EH (cell line): ENCODE measurements around the gene CHST9.
"Not testable (repeated sequence)": the region's sequence is repeated elsewhere in the genome, so short reads cannot be mapped to it uniquely, and the experiment has no call there.

ENCODE experiments used
- DNase-seq: peaks from one replicate; pipeline ENCODE4 v3.0.0-alpha.2; 2015; ENCODE audit warnings: low read depth

Gene CHST9

DNA sequence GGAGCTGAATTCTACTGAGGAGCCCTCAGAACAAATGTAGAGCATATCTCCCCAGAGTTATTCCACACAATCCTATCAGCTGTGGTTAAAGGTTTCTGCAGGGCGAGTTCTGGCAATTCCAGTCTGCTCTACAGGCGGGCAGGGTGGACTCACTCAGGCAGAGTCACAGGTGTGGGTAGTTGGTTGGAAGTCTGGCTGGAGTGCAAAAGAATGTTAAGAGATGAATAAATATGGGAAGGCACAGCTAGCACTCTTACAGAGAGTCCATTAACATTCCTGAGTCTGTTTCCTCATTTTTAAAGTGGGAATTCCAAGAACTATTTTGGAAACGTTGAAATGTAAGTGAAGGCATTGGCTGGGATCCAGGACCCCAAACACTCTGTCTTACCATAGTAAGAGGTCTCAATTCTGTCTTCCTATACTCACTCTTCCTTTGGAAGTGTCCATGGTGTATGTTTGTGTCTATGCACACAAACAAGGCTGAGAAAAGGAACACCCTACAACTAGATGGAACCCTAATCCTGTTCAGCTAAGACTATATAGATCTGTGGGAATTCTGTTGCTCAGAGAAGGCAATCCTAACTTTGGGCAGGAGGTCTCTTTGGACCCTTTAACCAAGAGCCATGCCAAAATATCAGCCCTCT, 256.3 kb downstream of the CHST9 start:
- DNase-seq = no peak

DNA sequence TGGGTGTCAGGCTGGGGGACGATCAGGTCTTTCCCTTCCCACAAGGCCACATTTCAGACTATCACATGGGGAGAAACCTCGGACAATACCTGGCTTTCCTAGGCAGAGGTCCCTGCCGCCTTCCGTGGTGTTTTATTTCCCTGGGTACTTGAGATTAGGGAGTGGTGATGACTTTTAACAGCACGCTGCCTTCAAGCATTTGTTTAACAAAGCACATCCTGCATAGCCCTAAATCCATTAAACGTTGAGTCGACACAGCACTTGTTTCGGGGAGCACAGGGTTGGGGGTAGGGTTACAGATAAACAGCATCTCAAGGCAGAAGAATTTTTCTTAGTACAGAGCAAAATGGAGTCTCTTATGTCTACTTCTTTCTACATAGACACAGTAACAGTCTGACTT, 257.3 kb downstream of the CHST9 start:
- not testable (repeated sequence) for DNase-seq

DNA sequence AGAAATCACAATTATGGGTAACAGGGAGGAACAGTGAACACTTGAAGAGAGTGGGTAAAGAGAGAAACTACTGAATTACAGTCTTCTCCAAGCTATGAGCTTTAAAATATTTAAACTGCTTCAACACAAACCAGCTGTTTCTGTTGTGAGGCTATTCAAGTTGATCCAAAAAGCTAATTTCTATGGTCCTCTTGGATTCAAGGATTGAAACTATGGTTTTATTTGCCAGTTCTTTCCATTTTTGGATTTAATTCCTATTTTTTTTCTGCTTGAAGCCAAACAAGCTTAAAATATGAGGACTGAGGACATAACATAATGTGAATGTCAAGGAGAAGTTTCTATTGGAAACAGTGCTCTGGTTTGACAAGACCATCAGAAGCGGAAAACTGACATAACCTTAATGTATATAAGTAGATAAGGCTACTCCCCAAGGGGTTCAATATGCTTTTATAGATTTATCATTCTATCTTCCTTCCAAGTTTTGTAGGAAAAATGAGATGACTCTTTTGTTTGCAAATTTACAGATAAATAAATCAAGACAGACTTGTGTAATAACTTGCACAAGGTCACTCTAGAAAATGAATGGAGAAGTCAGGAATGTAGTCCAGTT, 258.9 kb downstream of the CHST9 start:
- DNase-seq = no peak

DNA sequence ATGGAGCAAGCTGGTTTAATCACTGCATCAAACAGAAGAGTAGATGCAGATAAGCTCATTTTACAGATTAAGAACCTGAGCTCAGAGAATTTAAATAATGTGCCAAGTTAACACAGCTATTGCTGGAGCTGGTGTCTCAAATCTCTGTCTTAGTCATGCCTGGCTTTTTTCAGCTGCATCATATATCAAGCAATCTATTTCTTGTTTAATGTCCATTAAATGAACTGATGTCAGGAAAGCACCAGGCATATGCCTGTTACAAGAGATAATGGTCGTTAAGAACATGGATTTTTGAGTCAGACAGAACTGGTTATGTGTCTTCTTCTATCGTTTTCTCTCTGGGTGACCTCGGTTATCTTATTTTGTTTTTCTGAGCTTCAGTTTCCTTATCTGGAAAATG, 259.8 kb downstream of the CHST9 start:
- no peak for DNase-seq

DNA sequence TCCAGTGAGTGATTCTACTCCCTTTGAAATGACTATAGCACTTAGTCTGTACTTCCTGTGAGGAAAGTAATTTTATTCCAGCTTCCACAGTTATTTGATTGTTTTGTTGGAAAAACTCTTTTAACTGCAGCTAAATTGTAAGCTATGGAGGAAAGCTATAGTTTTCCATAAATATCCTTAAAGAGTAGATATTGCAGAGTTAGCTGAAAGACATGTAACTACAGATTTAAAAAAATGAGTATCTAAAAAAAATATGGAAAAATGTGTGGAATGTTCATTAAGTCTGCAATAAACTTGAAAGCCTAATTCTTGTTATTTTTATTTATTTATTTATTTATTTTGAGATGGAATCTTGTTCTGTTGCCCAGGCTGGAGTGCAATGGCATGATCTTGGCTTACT, 262.8 kb downstream of the CHST9 start:
- DNase-seq = no peak

DNA sequence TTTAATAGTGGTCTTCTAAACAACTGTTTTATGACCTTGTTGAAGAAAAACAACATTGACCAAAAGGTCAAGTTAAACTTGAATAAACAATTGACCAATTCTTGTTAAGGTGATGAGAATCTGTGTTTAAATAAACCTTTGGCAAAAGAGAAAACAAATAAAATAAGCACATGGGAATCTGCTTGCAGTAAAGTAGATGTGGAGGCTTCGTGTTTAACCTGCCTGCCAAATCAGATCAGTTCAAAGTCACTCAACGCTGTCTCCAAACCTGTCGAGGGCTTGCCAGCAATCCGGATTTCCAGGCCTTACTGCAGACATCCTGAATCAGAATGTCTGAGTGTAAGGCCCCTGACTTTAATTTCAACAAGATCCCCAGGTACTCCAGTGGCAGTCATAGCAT, 264.5 kb downstream of the CHST9 start:
- no peak for DNase-seq

DNA sequence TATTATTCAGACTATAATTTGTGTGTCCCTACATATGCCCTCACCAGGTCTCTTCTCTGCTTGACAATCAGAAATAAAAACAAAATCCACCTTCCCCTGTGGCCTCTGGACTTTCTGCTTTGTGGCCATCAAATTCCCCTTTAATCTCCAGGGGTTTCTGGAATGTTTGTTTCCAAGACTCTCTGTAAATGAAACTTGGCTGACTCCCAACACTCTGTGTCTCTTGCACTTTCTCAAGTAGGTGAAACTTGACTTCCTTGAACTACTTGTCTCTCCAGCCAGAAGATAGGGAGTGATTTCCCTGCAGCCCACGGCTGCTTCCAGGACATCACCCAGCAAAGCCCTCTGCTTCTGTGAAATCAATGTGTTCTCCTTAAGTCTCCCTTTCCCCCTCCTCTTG, 265.5 kb downstream of the CHST9 start:
- DNase-seq = no peak

DNA sequence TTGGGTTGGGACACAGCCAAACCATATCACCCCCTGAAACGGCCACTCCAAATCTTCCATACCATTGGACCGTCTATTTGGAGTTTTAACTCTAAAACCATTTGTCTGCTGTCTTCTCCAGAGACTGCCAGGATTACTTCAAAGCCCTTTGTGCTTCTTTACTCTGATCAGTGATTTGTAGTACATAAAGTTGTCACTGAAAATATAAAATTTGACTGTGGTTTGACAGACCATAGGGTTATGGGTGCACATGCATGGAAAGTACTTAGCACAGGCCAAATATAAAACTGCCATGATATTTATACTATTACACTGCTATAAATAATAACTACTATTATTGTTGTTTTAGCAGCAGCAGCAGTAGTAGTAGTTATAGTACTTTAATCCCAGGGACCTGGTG, 265.9 kb downstream of the CHST9 start:
- DNase-seq = no peak

DNA sequence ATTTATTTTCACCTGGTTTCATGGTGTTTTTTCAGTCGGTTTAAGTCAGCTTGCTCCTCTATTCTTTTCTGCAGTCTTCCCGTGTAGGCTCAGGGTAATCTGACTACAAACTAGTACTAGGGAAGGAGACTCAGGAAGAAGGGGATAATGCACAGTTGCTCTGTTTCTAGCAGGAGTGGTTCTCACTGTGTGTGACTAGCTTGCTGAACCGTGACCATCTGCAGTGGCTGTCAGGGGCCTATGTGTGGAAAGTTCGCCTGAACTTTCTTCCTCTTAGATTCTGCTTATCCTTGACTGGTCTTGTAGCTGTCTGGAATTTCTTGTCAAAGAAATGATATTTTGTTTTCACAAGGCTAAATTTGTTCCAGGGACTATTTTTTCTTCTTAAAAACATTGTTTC, 273.3 kb downstream of the CHST9 start:
- no peak for DNase-seq

DNA sequence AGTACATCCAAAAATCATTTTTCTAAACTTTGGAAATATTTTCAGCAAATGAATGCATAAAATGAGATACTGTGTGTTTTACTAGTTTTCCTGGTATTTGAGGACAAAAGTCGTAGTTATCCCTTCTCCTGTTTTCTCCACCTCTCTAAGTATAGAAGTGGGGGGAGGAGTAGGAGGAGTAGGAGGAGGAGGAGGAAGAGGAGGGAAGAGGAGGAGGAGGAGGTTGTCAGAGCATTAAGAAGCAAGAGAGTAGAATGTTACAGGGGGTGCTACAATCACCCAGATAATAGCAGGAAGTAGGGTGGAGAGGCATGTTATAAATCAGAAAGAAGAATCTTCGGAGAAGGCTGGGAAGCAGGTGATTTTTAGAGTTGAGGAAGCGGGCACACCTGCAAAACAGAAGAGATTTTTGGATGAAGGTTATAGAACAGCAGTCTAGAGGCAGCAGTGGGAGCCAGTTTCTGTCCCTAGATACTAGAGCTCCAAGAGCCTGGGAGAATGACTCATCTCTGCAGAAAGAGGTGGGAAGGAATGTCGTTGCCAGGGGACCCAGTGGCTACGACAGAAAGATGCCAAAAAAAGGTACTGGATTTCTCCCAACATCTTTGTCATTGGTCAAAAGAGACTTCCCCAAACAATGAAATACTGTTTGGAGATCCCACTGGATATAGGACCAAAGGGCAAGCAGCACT, 275.4 kb downstream of the CHST9 start:
- no peak for DNase-seq

DNA sequence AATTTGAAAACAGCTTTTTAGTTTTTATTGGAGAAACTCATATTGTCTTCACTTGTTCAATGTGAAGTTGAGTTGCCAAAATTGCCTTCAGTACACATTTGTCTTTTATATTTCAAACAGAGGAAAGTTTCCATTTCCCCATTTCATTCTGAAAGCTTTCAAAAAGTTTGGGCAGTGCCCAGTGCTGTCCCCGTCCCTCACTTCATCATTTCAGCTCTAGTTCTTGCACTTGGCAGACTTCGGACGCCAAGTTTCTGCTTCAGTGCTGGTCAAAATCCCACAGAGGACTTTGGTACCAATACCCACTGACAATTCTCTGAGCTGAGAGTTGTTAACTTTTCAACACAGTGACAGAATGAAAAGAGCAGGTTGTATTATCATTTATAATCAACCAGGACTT, 276.2 kb downstream of the CHST9 start:
- DNase-seq = no peak

DNA sequence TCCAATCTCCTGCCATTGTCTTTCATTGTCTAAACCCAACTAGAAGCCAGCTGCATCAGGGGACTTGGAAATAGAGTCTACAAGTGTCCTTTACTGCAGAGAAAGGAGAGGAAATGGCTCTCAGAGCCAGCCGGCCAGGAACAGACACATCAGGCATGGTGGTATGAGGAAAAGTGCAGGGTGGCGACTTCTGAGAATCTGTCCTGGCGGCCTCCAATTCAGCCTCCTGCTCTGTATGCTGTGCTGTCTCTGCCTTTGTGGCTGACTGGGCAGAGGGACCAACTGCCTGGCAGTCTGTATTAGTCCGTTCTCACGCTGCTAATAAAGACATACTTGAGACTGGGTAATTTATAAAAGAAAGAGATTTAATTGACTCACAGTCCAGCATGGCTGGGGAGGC, 282.8 kb downstream of the CHST9 start:
- no peak for DNase-seq

DNA sequence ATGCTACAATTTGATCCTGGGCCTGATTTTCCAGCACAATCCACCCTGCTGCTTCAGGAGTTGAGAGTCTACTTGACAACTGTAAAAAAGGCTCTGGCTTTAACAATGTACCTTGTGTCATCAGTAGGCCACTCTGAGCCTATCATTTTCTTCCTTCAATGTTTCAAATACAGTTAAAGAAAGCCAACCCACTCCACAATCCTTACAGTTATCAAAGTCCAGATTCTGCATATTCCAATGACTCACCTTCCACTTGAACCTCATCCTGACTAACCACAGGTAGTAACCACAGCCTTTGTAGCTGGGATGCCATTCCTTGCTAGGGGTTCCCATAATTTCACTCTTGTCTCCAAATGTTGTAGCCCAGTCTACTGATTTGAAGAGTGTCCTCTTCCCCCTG, 284.1 kb downstream of the CHST9 start:
- no peak for DNase-seq

DNA sequence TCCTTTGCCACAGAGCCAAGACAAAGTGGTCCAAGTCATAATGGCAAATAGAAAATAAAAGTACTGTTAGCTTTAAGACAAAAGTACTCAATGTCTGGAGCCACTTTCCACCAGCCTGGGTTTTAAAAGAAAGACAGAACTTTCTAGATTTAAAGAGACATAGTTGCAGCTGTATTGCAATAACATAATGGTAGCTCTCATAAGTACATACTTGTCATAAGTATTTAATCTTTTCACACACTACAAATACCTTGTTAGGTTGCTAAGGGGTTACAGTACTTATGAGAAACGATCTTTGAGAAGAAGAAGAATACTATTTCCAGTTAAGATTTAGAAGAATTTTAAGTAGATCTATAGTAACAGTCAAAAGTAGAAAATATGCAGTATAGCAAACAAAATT, 290.7 kb downstream of the CHST9 start:
- no peak for DNase-seq

DNA sequence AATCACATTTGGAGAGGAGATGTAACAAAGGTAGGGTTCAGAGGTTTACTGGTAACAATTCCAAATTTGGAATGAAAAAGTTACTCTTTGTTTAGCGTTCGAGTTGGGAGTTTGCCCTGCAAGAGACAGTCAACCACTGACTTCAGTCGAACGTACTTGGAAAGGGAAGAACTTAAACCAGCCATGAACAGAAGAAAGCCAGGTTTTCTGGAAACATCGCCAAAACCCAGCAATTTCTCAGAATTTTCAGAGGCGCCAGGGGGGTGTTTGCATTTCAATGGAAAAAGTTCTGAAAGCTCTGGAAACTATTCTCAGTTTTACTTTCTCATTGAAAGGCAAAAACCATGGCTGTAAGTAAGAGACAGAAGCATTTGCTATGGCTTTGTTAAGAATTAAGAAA, 291.1 kb downstream of the CHST9 start:
- DNase-seq = no peak

DNA sequence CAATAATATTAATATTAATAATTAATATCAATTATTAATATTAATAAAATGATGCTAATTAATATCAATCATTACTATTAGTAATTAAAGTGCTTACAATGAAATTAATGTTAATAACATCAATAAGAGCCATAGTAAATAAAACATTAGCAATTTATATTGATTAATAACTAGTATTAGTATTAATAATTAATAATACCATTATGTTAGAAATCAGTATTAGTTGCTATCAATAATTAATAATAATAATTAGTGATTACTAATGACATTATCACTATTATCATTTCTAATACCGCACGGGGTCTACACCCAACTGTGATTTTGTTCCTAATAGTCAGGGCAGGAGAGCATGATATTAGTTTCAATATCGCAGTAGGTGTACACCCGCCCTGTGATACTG, 296.8 kb downstream of the CHST9 start:
- DNase-seq = no peak

DNA sequence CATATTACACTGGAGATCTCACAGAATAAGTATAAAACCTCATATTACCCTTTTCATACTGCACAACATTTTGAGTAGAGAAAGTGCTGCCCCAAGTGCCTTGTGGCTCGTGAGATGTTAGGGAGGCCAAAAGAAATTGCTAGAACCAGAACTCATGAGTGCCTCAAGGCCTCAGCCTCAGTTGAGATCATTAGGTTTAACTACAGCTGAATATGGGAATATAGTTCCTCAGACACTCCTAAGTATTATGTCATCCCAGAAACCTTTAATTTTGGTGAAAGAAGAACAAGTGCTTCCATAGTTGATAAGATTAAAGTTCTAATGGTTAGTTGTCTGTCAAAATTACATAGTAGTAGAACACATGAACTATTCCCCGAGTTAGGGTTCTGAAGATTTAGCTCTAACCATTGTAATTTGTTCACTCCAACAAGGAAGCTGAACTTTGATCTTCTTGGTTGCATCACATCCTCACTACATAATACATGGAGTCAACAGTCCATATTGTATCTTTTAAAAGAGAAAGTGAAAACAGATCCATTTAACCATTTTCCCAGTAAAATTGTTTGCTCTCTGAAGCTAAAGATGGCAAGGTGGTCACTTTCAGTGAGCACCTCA, 310.0 kb downstream of the CHST9 start:
- no peak for DNase-seq

DNA sequence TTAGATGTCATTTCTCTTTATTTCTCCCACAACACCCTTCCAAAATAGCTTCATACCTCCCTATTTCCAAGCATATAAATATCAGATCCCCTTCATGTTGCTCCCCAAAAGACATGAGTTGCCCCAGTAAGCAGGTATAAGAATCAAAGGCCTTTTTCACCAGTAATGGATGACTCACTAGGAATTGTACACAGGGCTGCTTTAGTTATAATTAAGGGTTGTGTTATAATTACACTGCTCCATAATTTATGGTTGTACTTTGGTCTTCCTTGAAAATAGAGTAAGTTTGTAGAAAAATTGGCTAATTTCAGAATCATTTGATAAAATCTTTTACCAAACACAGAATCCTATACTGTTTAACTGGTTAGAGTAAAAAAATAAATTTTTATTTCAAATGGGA, 310.8 kb downstream of the CHST9 start:
- no peak for DNase-seq

DNA sequence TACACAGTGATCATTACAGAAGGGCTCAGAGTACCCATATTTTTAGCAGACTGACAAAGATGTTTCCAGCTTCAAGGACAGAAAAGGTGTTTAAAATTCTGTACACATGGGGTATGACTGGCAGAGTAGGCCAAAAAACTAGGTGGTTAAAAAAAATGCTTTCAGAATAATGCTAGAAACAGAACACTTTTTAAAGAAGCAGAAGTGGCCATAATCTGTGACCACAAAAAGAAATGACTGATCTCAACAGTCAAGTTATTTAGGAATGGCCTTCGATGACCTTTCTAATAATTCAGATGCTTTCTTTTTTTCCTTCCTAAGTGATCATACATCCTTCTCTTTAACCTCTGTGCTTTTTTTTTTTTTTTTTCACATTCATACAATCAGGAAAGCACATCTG, 315.5 kb downstream of the CHST9 start:
- DNase-seq = no peak

DNA sequence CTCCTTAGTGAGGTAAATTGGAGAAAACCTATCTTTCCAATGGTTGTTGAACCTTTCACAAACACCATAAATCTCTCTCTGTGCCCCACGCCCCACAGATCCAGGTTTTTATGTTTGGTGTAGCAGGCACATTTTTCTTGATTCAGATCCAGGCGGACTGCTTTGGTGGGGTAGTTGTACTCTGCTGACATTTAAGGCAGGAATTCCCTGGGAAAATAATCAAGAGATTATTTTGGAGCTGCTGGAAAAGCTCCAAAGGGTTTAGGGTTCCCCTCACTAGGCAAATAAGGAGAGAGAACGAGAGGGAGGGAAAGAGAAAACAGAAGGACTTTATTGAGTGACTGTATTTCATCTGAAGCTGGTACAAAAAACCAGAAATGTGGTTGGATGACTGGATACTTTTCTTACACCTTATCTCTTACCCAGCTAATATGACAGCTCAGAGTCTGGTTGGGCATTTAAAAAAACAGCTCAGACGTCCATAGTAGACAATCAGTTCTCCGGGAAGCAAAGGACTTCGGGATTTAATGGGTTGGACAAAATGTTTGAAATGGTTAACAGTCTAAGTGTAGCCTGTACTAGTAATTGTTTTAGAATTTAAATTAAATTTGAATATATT, 316.0 kb downstream of the CHST9 start:
- DNase-seq = no peak

DNA sequence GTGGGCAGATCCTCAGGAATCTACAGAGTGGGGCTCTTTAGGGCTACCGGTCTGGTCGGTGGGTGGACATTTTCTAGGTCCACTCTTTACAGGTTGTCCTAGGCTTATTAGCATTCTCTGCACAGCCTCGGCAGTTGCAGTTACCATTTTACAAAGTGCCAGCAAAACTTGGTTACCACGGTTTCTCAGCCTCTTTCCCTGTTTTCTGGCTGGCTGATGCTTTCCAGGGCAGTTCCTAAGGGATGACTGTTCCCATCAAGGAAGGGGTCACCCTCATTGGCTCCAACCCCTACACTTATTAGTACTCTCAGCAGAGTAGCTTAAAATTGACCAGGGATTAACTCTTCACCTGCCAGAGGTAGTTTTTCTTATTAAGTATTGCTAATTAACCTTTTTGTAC, 317.6 kb downstream of the CHST9 start:
- DNase-seq = no peak

DNA sequence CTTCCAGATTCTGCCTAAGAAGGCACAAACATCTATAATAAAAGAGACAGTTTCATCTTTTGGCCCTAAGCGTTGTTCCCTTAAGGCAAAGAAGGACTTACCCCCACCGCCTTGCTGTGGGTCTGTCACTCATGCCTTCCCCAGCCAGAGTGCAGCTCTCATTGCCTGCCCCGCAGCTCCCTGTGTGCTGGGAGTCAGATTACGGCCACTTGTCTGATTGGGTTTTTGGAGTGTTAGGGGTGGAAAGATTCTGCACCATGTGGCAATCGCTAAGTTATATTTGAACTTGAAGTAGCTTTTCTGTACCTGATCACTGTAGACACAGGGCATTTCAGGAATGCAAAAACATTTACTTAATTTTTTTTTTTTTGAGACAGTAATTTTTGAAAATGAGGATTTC, 319.6 kb downstream of the CHST9 start, which contains the start of gene AQP4:
Gene AQP4, minus strand, starts transcription at position 151 of the 400 bp plus-strand sequence. Its CDS starts 18 bp downstream, at position 133.
- DNase-seq = no peak

DNA sequence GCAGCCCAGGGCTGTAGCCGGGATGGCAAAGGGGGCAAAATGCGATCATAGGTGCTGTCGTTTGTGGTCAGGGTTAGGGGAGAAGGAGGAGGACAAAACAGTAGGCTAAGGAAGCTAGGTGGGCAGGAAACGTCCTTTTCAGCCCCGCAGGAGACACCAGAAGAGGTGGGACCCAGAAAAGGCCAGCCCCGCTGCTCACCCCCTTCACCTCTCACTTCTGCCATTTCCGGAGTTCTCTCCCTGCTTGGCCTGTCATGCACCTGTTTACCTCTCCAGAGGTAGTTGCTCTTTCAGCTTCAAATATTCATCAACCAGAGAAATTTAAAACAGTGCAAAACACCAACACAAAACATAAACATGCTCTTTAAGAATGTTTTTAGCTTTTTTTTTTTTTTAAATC, 320.4 kb downstream of the CHST9 start:
- no peak for DNase-seq
